ENCODE measurements around the gene LHFPL3.

Gene LHFPL3

DNA sequence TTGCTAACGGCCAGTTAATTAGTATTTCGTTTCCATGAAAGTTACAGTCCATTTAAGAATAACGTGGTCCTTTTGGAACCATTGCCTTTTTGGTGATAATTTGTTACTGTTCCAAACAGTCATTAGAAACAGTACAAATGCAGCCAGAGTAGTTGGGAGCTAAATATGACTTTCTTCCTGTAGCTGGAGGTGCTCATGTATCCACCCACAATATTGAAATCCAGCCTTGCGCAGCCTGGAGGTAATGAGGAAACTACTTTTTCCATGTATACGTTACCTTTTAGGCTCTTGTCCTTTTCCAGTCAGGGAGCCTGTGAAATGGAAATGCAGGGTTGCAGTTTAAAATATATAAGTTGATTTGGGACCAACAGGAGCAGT is 43.6 kb downstream of the LHFPL3 start:
- DNase-seq = no peak

GRCh38 chr7:104382616-104383015 is 54.2 kb downstream of the LHFPL3 start:
- no peak for DNase-seq

DNA sequence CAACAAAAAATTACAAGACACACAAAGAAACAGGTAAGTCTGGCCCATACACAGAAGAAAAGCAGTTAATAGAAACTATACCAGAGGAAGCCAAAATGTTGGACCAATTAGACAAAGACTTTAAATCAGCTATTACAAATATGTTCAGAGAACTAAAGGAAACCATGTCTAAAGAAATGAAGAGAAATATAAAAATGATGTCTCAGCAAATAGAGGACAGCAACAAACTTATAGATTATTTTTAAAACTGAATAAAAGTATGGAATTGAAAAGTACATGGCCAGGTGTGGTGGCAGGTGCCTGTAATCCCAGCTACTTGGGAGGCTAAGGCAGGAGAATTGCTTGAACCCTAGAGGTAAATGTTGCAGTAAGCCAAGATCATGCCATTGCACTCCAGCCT is 58.5 kb downstream of the LHFPL3 start:
- DNase-seq = no peak

- DNase-seq = no peak
These were observed 59.8 kb downstream of the LHFPL3 start for GRCh38 chr7:104388222-104388621.

DNA sequence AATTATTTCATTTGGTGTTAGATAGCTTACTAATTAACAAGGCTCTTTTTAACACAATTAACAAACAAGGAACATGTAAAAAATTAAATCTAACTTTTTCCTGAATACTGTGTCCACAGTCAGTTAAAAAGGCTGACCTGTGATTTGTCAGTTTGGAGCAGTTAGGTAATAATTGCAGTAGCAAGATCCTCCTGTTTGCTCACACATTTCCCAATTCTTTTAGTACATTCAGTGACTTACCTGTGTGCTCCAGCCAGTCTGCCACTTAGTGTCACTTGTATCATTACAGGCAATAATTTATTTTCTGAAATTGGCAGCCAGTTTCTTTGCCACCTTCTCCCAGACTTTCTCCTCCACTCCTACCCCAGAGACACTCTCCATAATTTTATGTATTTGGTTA is 66.8 kb downstream of the LHFPL3 start:
- DNase-seq = no peak

GRCh38 chr7:104397442-104397841 is 69.0 kb downstream of the LHFPL3 start:
- no peak for DNase-seq

DNA sequence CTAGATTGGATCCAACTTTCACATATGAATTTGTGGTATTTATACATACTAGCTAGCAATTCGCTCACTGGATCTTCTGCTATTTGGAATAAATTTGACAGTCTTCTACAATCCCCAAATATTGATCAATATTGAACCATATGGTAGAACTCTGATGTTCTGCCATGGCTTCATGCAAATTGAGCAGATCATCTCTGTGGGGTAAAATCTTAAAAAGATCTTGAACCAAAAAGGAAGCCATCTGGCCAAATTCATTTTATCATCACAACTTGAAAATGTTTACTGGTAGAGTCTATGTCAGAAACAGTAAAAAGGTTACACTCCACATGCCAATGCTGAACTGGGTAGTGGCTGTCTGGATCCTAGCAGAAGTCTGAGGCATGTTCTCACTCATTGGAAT is 80.0 kb downstream of the LHFPL3 start:
- no peak for DNase-seq

DNA sequence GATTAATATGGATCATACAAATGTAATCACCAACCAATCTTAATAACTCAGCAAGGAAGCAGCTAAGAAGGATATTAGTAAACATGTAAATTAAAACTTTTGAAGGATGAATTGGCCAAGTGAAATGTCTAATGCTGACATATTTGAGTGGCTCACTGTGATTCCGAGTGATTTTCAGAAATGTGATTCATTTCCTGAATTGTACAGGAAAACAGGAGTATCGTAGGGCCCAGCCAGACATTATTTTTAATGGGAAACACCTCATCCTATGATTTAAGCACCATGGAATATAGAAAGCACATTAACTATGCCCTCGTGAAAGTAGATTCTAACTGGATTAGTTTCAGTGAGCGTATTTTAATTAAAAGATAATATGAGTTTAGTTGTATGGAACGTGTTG is 82.3 kb downstream of the LHFPL3 start:
- no peak for DNase-seq

DNA sequence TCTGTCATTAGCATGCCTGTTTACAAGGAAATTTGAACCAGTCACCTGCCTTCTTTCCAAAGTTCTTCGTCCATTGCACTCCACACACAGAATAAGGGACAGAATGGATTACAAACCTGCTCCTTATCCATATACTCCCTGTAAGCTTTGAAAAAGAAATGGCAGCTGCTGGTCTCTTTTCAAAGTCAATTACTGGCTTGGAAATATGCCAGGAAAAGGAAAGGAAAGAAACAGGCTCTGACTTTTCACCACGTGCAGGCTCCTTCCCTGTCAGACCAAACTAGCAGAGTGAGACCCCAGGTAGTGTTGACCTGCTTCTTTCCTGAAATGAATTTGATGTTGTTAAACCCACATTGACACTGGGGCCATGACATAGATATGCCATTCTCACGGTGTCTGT is 84.5 kb downstream of the LHFPL3 start:
- DNase-seq = no peak

GRCh38 chr7:104414216-104414615 is 85.8 kb downstream of the LHFPL3 start:
- DNase-seq = no peak

DNA sequence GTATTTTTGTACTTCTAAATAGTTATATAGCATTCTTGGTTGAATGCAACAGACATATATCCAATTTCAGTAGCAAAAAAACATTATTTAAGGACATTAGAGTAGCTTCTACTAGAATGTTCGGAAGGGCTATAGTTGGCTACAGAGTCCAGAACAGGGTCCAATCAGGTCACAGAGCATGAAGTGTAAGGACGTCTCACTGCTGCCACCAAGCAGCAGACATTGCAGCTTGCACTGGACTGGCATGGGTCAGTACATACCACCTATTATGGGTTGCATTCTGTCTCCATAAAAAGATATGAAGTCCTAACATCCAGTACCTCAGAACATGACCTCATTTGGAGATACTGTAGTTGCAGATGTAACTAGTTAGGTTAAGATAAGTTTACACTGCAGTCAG is 87.3 kb downstream of the LHFPL3 start:
- DNase-seq = no peak

- no peak for DNase-seq
These were observed 88.5 kb downstream of the LHFPL3 start for GRCh38 chr7:104416866-104417393.

GRCh38 chr7:104431930-104432329 is 103.5 kb downstream of the LHFPL3 start:
- DNase-seq = no peak

- DNase-seq = no peak
These were observed 105.7 kb downstream of the LHFPL3 start for GRCh38 chr7:104434129-104434528.

GRCh38 chr7:104442481-104442880 is 114.1 kb downstream of the LHFPL3 start:
- no peak for DNase-seq

- DNase-seq = no peak
These were observed 115.6 kb downstream of the LHFPL3 start for GRCh38 chr7:104444017-104444416.

GRCh38 chr7:104445393-104445792 is 117.0 kb downstream of the LHFPL3 start:
- no peak for DNase-seq

- no peak for DNase-seq
These were observed 122.5 kb downstream of the LHFPL3 start for GRCh38 chr7:104450861-104451260.

DNA sequence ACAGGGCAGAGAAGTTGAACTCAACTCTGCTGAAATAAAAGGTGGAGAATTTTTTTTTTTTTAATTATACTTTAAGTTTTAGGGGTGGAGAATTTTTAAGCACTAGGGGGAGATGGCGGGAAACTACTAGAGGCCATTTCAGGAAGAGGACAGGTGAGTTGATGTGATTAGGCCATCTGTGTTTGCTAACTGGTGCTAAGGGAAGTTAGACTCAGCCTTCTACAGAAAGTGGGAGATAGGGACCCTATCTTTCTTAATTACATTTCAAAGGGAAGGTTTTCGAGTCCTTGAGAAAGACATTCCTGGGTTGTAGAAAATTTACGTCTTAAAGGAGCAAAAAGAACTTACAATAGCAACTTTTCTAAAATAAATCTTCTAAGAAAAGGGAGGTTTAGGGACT is 124.8 kb downstream of the LHFPL3 start:
- no peak for DNase-seq

DNA sequence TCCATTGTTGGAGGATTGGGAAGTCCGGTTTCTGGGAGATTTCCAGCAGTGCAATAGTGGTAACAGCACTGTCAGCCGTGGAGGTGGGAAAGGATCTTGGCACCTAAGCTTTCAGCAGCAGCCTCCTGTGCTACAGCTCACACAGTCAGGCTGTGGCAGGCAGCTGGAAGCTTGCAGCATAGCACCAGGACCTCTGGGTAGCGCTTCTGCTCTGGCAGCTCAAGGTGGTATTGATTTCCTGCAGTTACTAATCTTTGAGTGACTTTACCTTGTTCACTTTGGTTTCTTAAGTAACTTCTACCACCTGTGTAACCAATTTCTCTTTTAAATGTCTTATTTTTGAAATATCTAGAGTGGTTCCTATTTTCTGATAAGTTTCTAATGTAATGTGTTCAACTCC is 130.5 kb downstream of the LHFPL3 start:
- DNase-seq = no peak

GRCh38 chr7:104469166-104469820 is 140.9 kb downstream of the LHFPL3 start:
- DNase-seq = no peak

DNA sequence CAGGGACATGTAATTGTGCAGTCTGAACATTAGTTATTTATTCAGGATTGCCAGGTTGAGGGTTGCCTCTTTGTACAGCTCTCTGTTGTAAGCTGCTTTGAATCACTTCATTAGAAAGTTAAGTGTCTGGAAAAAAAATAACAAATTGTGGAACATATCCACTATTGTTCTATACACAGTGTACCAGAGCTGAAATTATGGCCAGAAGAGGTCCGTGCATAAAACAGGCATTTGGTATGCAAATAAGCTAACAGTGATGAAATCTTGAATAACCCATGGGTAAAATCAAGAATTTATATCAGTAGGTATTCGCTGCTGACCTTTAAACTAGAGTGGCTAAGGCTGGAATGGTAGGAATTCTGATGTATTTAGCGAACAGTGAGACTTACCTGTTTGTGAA is 152.1 kb downstream of the LHFPL3 start:
- no peak for DNase-seq

DNA sequence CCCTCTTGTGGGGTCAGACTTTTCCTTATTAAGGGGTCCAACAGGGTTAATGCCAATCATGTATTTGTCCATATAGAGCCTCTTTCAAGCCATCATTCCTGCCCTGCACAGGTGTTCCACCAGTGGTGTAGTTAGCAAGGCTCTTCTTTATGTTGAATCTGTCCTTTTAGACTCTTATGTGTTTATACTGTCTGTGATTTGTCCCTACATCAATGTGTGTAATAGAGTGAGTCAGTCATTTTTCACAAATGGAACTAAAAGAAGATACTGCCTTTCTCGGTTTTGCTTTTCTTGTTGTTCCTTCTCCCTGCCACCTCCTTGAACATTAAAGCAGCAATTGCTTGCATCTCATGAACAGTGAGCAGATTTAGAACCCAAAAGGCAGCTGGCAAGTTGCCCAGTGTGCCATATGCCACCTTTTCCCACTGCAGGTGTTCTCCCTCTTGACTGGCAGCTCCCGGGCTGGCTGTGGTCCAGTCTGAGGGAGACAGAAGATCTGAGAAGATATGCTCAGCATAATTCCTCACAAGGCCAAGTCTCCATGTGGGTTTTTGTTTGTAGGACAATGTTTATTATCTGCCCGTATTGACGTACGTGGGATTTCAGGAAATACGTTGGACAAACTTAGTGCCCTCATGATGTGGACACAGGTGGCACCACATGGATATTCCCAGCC is 154.1 kb downstream of the LHFPL3 start:
- DNase-seq = no peak

DNA sequence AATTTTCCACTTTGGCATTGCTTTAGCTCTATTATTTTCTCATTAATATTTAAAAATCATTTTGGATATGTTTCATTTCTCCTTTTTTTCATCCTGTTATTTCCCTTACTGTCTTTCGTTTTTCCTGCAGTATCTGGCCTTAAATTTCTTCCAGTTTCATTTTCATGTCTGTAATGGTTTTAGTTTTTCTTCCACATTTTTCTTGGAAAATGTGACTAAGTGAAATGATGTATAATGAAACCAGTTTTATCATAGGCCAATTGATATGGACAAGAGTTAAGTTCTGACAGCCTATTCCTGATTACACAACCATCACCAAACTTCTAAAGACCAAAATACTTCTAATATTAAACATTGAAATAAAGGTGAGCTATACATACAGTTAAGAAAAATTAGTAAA is 158.5 kb downstream of the LHFPL3 start:
- DNase-seq = no peak

DNA sequence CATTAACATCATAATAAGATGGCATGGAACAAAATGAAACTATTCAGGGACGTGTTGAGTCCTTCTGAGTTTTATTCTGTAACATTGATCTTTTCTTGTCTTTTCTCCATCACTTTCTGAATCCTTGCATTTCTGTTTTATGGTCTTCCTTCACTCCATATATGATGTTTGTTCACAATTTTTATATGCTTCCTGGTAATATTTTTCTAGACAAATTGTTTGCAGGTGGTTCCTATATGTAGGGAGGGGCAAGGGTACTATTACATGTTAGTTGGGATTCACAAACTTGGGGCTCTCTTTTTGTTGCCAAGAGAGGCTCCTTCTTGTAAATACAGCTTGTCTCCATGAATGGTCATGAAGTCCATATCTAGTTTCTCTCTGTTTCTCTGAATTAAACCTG is 159.2 kb downstream of the LHFPL3 start:
- no peak for DNase-seq
